Measurements from ENCODE around the gene DHCR7. TPM values are rescaled to one million over a fixed set of nuclear protein-coding genes. Genes with fewer than 3 reads are reported as not detected.
A peak's percentile ranks its signal among the peaks of the same experiment; 100 is the strongest.

Gene DHCR7
- total RNA-seq, 6 experiments from 2014 or later = 44.6 to 55.9 (median 48.9) TPM

- Mint-ChIP-seq H3K9me3 (peaks cover 4% of the 10 kb centered on the region), H3K4me3 (no peak overlapping the region), H3K27ac (no peak overlapping the region), H3K4me1 (ENCODE audit: low read depth) (peaks cover 50% of the 10 kb centered on the region), H3K36me3 (ENCODE audit: low read depth) (peaks cover 23% of the 10 kb centered on the region), H3K27me3 (ENCODE audit: insufficient read depth) (no peaks in the 10 kb centered on the region)
- TF ChIP-seq CTCF (IDR thresholded peaks at IDR 0.05) = no peak
- no peak for DNase-seq
Observed at GRCh38 chr11:71450507-71450906, 2.3 kb upstream of the DHCR7 start.

DNA sequence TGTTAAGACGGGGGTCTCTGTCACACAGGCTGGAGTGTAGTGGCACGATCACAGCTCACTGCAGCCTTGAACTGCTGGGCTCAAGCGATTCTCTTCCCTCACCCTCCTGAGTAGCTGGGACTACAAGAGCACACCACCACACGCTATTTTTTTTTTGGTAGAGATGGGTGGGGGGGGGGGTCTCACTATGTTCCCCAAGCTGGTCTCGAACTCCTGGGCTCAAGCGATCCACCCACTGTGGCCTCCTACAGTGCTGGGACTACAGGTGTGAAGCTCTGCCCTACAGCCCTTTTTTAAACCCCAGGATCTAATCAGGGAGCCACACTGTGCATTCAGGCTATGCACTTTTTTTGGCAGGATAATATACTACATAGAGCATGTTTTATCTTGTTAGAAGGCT is 1.4 kb upstream of the DHCR7 start:
- Mint-ChIP-seq H3K9me3 (peaks cover 4% of the 10 kb centered on the region), H3K4me1 (ENCODE audit: low read depth) (peaks cover 47% of the 10 kb centered on the region), H3K27me3 (ENCODE audit: insufficient read depth) (no peaks in the 10 kb centered on the region), H3K27ac (peak overlapping the region; percentile 68), H3K4me3 (peak overlapping the region; percentile 95), H3K36me3 (ENCODE audit: low read depth) (peaks cover 20% of the 10 kb centered on the region)
- no peak for DNase-seq
- TF ChIP-seq CTCF (IDR thresholded peaks at IDR 0.05) = no peak

DNA sequence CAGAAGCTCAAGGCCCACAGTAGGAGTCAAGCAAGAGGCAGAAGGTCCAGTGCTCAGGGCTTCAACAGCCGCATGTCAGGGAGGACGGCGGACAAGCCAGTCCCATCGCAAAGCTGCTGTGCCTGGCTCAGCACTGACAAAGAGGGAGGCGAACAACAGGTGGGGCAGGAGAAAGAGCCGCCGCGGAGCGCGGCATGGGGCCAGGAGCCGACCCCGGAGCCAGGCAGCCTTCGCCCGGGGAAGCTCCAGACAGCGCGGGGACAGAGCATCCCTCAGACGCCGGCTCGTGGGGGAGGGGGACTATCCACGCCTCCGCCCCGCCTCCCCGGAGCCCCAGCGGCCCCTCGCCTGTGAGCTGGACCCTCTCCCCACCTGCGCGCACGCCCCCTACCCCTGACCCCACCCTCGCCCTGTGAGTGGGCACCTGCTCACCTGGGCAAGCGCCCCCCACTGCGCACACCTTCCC is 369 bp downstream of the DHCR7 start:
- no peak for DNase-seq

GRCh38 chr11:71446942-71447688 is 1.1 kb downstream of the DHCR7 start:
- Mint-ChIP-seq H3K4me1 (ENCODE audit: low read depth) (peaks cover 34% of the 10 kb centered on the region), H3K4me3 (peak overlapping the region; percentile 95), H3K9me3 (peaks cover 4% of the 10 kb centered on the region), H3K36me3 (ENCODE audit: low read depth) (peaks cover 20% of the 10 kb centered on the region), H3K27ac (peak overlapping the region; percentile 77), H3K27me3 (ENCODE audit: insufficient read depth) (0 out of 2 replicates have a peak, but pooled peaks cover 2% of the 10 kb centered on the region)
- peak; percentile 68 for DNase-seq
- no peak for TF ChIP-seq CTCF (IDR thresholded peaks at IDR 0.05)

More for the DNA sequence above, 369 bp downstream of the DHCR7 start:
- H3K4me1 Mint-ChIP-seq (ENCODE audit: low read depth) = peaks cover 38% of the 10 kb centered on the region
- H3K36me3 Mint-ChIP-seq (ENCODE audit: low read depth) = peaks cover 20% of the 10 kb centered on the region
- no peaks in the 10 kb centered on the region for H3K27me3 Mint-ChIP-seq (ENCODE audit: insufficient read depth)
- peak overlapping the region; percentile 95 for H3K4me3 Mint-ChIP-seq
- H3K9me3 Mint-ChIP-seq = peaks cover 4% of the 10 kb centered on the region
- H3K27ac Mint-ChIP-seq = peak overlapping the region; percentile 77
- TF ChIP-seq CTCF (IDR thresholded peaks at IDR 0.05) = no peak

- no peak for TF ChIP-seq CTCF (IDR thresholded peaks at IDR 0.05)
- H3K4me3 Mint-ChIP-seq = no peak overlapping the region
- H3K27me3 Mint-ChIP-seq (ENCODE audit: insufficient read depth) = 0 out of 2 replicates have a peak, but pooled peaks cover 2% of the 10 kb centered on the region
- no peak overlapping the region for H3K27ac Mint-ChIP-seq
- peaks cover 21% of the 10 kb centered on the region for H3K36me3 Mint-ChIP-seq (ENCODE audit: low read depth)
- peaks cover 29% of the 10 kb centered on the region for H3K4me1 Mint-ChIP-seq (ENCODE audit: low read depth)
- H3K9me3 Mint-ChIP-seq = peaks cover 4% of the 10 kb centered on the region
- no peak for DNase-seq
Observed at GRCh38 chr11:71446150-71446549, 2.0 kb downstream of the DHCR7 start.
